Testis (tissue), 3 donors: Measurements from ENCODE around the gene AMOTL2. TPM values are rescaled to one million over a fixed set of nuclear protein-coding genes. Genes with fewer than 3 reads are reported as not detected.

ENCODE experiments used
- DNase-seq: peaks from one replicate; pipeline ENCODE4 v3.0.0-alpha.2; 2019
- H3K27ac ChIP-seq, 2 donors: fragments of 200-600 bp; sonication (generic); one replicate each; pipeline ENCODE4 v1.5.1; 2019
- H3K27me3 ChIP-seq: fragments of 200-600 bp; sonication (generic); one replicate; pipeline ENCODE4 v1.5.1; 2019
- H3K36me3 ChIP-seq: fragments of 200-600 bp; sonication (generic); one replicate; pipeline ENCODE4 v1.5.1; 2017; ENCODE audit warnings: low read depth; ENCODE audit errors: missing control alignments
- H3K4me1 ChIP-seq: fragments of 200-600 bp; sonication (generic); one replicate; pipeline ENCODE4 v1.5.1; 2019
- H3K4me3 ChIP-seq, 2 donors: fragments of 200-600 bp; sonication (generic); one replicate each; pipeline ENCODE4 v1.5.1; 2017 to 2019
- H3K9me3 ChIP-seq: fragments of 200-600 bp; sonication (generic); one replicate; pipeline ENCODE4 v1.5.1; 2017
- CTCF ChIP-seq, 3 experiments: fragments of 450-650 bp in 2 of 3; fragments of 200-600 bp in 1 of 3; sonication (generic) in 1 of 3; IDR thresholded peaks; one replicate each; pipeline ENCODE4 v1.5.1; 2016 to 2019; ENCODE audit warnings: antibody characterized with exemption in 3 of 3, mild to moderate bottlenecking in 2 of 3, moderate library complexity in 1 of 3
- POLR2A ChIP-seq: fragments of 450-650 bp; IDR thresholded peaks from one replicate; pipeline ENCODE4 v1.6.1; 2017; ENCODE audit warnings: antibody characterized with exemption, mild to moderate bottlenecking, moderate library complexity
- WGBS, 2 donors: methylation state at CpG; one replicate each; pipeline ENCODE4 v1.1.5; 2018; 5-methylcytosine and 5-hydroxymethylcytosine counted together
- intact Hi-C: fragments of 100-400 bp; cut with DNase I; formaldehyde crosslinking; loops from one replicate; pipeline ENCODE4 v1.15.1; 2023; ENCODE audit warnings: low total_unique reads
- polyA plus RNA-seq: library from polyadenylated mRNA; stranded (reverse); fragments of 350-450 nt; fragmentation: Illumina TruSeq; extraction: RNeasy Lipid Tissue Mini Kit (QIAGEN cat#74804); gene quantifications from one replicate; pipeline ENCODE4 v1.2.3, GENCODE V29; 2014; ENCODE audit warnings: low read depth, low replicate concordance; ENCODE audit not compliant: insufficient read depth
- total RNA-seq, 2 donors: library from RNA; depleted of rRNA; stranded (reverse); fragments of >200 nt; gene quantifications; one replicate each; pipeline ENCODE4 v1.2.3, GENCODE V29; 2016

Gene AMOTL2
- total and polyA plus RNA-seq, 3 donors from 2014 or later = 19.6 to 61.0 (median 35.8) TPM

- Histone ChIP-seq H3K27me3 (no peaks in the 10 kb centered on the region), H3K9me3 (no peaks in the 10 kb centered on the region), H3K36me3 (no peaks in the 10 kb centered on the region), H3K27ac (no peak overlapping the region), H3K4me1 (peaks cover 9% of the 10 kb centered on the region), H3K4me3 (no peak overlapping the region)
- TF ChIP-seq POLR2A = no peak
- no peak for TF ChIP-seq CTCF (IDR thresholded peaks at IDR 0.05)
- 95% methylated on average over 2 of the region's 2 CpGs for WGBS, 2 donors
- no peak for DNase-seq
- intact Hi-C loops = no loop called here
These were observed 54.3 kb downstream of the AMOTL2 start for GRCh38 chr3:134319931-134320330.

- DNase-seq = no peak
- intact Hi-C loops = no loop called here
- Histone ChIP-seq H3K4me1 (peaks cover 22% of the 10 kb centered on the region), H3K4me3 (no peak overlapping the region), H3K27ac (no peak overlapping the region), H3K36me3 (no peaks in the 10 kb centered on the region), H3K9me3 (no peaks in the 10 kb centered on the region), H3K27me3 (no peaks in the 10 kb centered on the region)
- TF ChIP-seq CTCF (IDR thresholded peaks at IDR 0.05) (no peak), POLR2A (no peak)
- 98 to 100% methylated on average over 2 of the region's 2 CpGs for WGBS, 2 donors
These were observed 56.1 kb downstream of the AMOTL2 start for GRCh38 chr3:134318166-134318565.

GRCh38 chr3:134317106-134317947 lies 56.9 kb downstream of the AMOTL2 start:
- Histone ChIP-seq H3K9me3 (no peaks in the 10 kb centered on the region), H3K36me3 (no peaks in the 10 kb centered on the region), H3K27me3 (no peaks in the 10 kb centered on the region), H3K4me3 (no peak overlapping the region), H3K27ac (no peak overlapping the region), H3K4me1 (peaks cover 22% of the 10 kb centered on the region)
- 94 to 95% methylated on average over 6 of the region's 6 CpGs for WGBS, 2 donors
- TF ChIP-seq CTCF (IDR thresholded peaks at IDR 0.05) (no peak), POLR2A (no peak)
- no peak for DNase-seq
- intact Hi-C loops = no loop called here

- Histone ChIP-seq H3K27me3 (no peaks in the 10 kb centered on the region), H3K4me1 (peaks cover 22% of the 10 kb centered on the region), H3K36me3 (no peaks in the 10 kb centered on the region), H3K4me3 (no peak overlapping the region), H3K9me3 (no peaks in the 10 kb centered on the region), H3K27ac (peak overlapping the region in 1 of 2 donors; percentile 7)
- intact Hi-C loops = no loop called here
- DNase-seq = peak; percentile 71
- WGBS, 2 donors = 60 to 72% methylated on average over 12 to 14 of the region's 14 CpGs
- TF ChIP-seq CTCF (IDR thresholded peaks at IDR 0.05) = no peak
- TF ChIP-seq POLR2A = no peak
These were observed 58.8 kb downstream of the AMOTL2 start for GRCh38 chr3:134315286-134316106.
